HCT116 (cell line): ENCODE data around the gene RIPOR3. TPM values are rescaled to one million over a fixed set of nuclear protein-coding genes. Genes with fewer than 3 reads are reported as not detected.

Source experiments
- ATAC-seq: fragments of 200-7000 bp; cut with Tn5 transposase; 2 replicates; pipeline ENCODE4 v1.9.1; 2020; ENCODE audit warnings: mild to moderate bottlenecking, moderate library complexity
- BruUV-seq: library from RNA; stranded (reverse); fragments of 400-500 nt; replicated peaks from 2 replicates; lab custom pipeline; 2021; lab: Mats Ljungman, UMichigan
- CTCF ChIA-PET: fragments of 300-600 bp; sonication (Branson Sonifier 250); formaldehyde crosslinking; loops from one replicate; lab custom pipeline; 2021; ENCODE audit warnings: antibody characterized with exemption; lab: Charles Lee
- POLR2A ChIA-PET: fragments of 300-600, 350-600 bp; sonication (Branson Sonifier 250); formaldehyde crosslinking; loops from one replicate; lab custom pipeline; 2021; ENCODE audit warnings: antibody characterized with exemption; lab: Charles Lee
- RAD21 ChIA-PET, 2 experiments: fragments of 300-600 bp; sonication (Branson Sonifier 250); formaldehyde crosslinking; loops; one replicate each; lab custom pipeline; 2023; ENCODE audit warnings: low total read pairs in 2 of 2; ENCODE audit not compliant: uncharacterized antibody in 2 of 2, unreplicated experiment in 2 of 2, low non-redundant PET in 1 of 2; lab: Charles Lee
- DNase-seq: peaks from one replicate; pipeline ENCODE4 v3.0.0-alpha.2; 2010; ENCODE audit warnings: low read depth, low spot score
- H2AFZ ChIP-seq: fragments of 200-600 bp; shearing (Covaris generic), sonication (generic); 2 replicates; pipeline ENCODE4 v1.6.1; 2017; ENCODE audit warnings: low read depth, mixed run types, mixed read lengths, antibody characterized with exemption, low read length; ENCODE audit not compliant: poor library complexity, severe bottlenecking
- H3K27ac ChIP-seq: 2 replicates; pipeline ENCODE4 v1.5.1; 2012; ENCODE audit warnings: low read depth, low read length
- H3K27me3 ChIP-seq: fragments of 200-600 bp; sonication (generic); 2 replicates; pipeline ENCODE4 v1.6.1; 2016; ENCODE audit warnings: mixed run types, low read length, mixed read lengths; ENCODE audit not compliant: insufficient read depth
- H3K36me3 ChIP-seq, 2 experiments: fragments of 200-500 bp in 1 of 2; fragments of 200-600 bp in 1 of 2; sonication (Bioruptor generic) in 1 of 2; sonication (generic) in 1 of 2; 2 replicates each; pipeline versions ENCODE4 v1.5.1 to v1.6.1; 2014 to 2016; ENCODE audit warnings: low read length in 2 of 2, inconsistent platforms in 1 of 2, mixed read lengths in 1 of 2, mixed run types in 1 of 2; ENCODE audit not compliant: insufficient read depth in 2 of 2, control insufficient read depth in 1 of 2
- H3K4me1 ChIP-seq, 2 experiments: fragments of 200-600 bp in 1 of 2; sonication (generic) in 1 of 2; 2 replicates each; pipeline versions ENCODE4 v1.5.1 to v1.6.1; 2012 to 2017; ENCODE audit warnings: low read length in 2 of 2, inconsistent platforms in 1 of 2, mild to moderate bottlenecking in 1 of 2, mixed read lengths in 1 of 2, mixed run types in 1 of 2, moderate library complexity in 1 of 2; ENCODE audit not compliant: insufficient read depth in 2 of 2, control insufficient read depth in 1 of 2
- H3K4me2 ChIP-seq: fragments of 200-600 bp; sonication (generic); 2 replicates; pipeline ENCODE4 v1.6.1; 2017; ENCODE audit warnings: mixed run types, low read length, mixed read lengths
- H3K4me3 ChIP-seq, 2 experiments: fragments of 200-600 bp in 1 of 2; sonication (generic) in 1 of 2; replicated peaks in 1 of 2; 2 replicates each; pipeline ENCODE4 v1.5.1; 2011 to 2016; ENCODE audit warnings: low read length in 2 of 2, control low read depth in 1 of 2, low read depth in 1 of 2, mild to moderate bottlenecking in 1 of 2, mixed read lengths in 1 of 2, mixed run types in 1 of 2
- H3K79me2 ChIP-seq: fragments of 200-600 bp; sonication (generic); 2 replicates; pipeline ENCODE4 v1.6.1; 2017; ENCODE audit warnings: mild to moderate bottlenecking, mixed run types, low read length, moderate library complexity, mixed read lengths; ENCODE audit not compliant: insufficient read depth
- H3K9ac ChIP-seq: fragments of 200-600 bp; sonication (generic); 2 replicates; pipeline ENCODE4 v1.6.1; 2016; ENCODE audit warnings: low read length, mixed read lengths
- H3K9me2 ChIP-seq: fragments of 200-600 bp; sonication (generic), shearing (Covaris generic); 2 replicates; pipeline ENCODE4 v1.6.1; 2017; ENCODE audit warnings: mixed run types, mild to moderate bottlenecking, moderate library complexity; ENCODE audit not compliant: insufficient read depth
- H3K9me3 ChIP-seq, 2 experiments: fragments of 200-500 bp in 1 of 2; fragments of 200-600 bp in 1 of 2; sonication (Bioruptor generic) in 1 of 2; sonication (generic) in 1 of 2; 2 replicates each; pipeline ENCODE4 v1.6.1; 2014 to 2017; ENCODE audit warnings: low read length in 2 of 2, mixed read lengths in 2 of 2, inconsistent platforms in 1 of 2, low read depth in 1 of 2, mild to moderate bottlenecking in 1 of 2, mixed run types in 1 of 2, moderate library complexity in 1 of 2; ENCODE audit not compliant: control insufficient read depth in 1 of 2, insufficient read depth in 1 of 2
- H4K20me1 ChIP-seq: fragments of 200-600 bp; sonication (generic), shearing (Covaris generic); 2 replicates; pipeline ENCODE4 v1.6.1; 2017; ENCODE audit warnings: mixed run types, mild to moderate bottlenecking, moderate library complexity; ENCODE audit not compliant: insufficient read depth
- CBX3 ChIP-seq: IDR thresholded peaks from 2 replicates; pipeline ENCODE4 v1.6.1; 2012; ENCODE audit warnings: low read depth
- CEBPB ChIP-seq: IDR thresholded peaks from 2 replicates; pipeline ENCODE4 v1.6.1; 2012; ENCODE audit warnings: low read depth
- ELF1 ChIP-seq: IDR thresholded peaks from 2 replicates; pipeline ENCODE4 v1.6.1; 2012; ENCODE audit warnings: low read depth, borderline replicate concordance
- EZH2 ChIP-seq: fragments of 200-600 bp; sonication (generic); IDR thresholded peaks from 2 replicates; pipeline ENCODE4 v1.6.1; 2017; ENCODE audit warnings: antibody characterized with exemption, mixed run types
- FOSL1 ChIP-seq: IDR thresholded peaks from 2 replicates; pipeline ENCODE4 v1.6.1; 2012; ENCODE audit warnings: low read depth
- JUND ChIP-seq: IDR thresholded peaks from 2 replicates; pipeline ENCODE4 v1.6.1; 2012
- POLR2AphosphoS5 ChIP-seq: IDR thresholded peaks from 2 replicates; pipeline ENCODE4 v1.6.1; 2011; ENCODE audit warnings: mild to moderate bottlenecking, low read depth, low read length, moderate library complexity
- RAD21 ChIP-seq: IDR thresholded peaks from 2 replicates; pipeline ENCODE4 v1.6.1; 2012; ENCODE audit warnings: low read depth, mild to moderate bottlenecking
- SIN3A ChIP-seq: IDR thresholded peaks from 2 replicates; pipeline ENCODE4 v1.6.1; 2012; ENCODE audit warnings: low read depth
- SP1 ChIP-seq: IDR thresholded peaks from 2 replicates; pipeline ENCODE4 v1.6.1; 2012; ENCODE audit warnings: low read depth
- TCF7L2 ChIP-seq: IDR thresholded peaks from 2 replicates; pipeline ENCODE4 v1.7.0; 2011; ENCODE audit warnings: borderline replicate concordance, inconsistent platforms; ENCODE audit not compliant: insufficient read depth, insufficient read length; ENCODE audit errors: extremely low read depth
- ZFX ChIP-seq: fragments of 450-650 bp; IDR thresholded peaks from 2 replicates; pipeline ENCODE4 v1.6.1; 2017
- ZNF274 ChIP-seq: fragments of 200-500 bp; sonication (Bioruptor generic); IDR thresholded peaks from 2 replicates; pipeline ENCODE4 v1.6.1; 2014; ENCODE audit warnings: mild to moderate bottlenecking, low read depth, low read length, inconsistent platforms
- intact Hi-C: fragments of 100-400 bp; cut with micrococcal nuclease; formaldehyde crosslinking; loops from 2 replicates; pipeline ENCODE4 v1.10.0; 2022
- total RNA-seq: library from RNA; stranded (reverse); gene quantifications from one replicate; pipeline ENCODE4 v1.2.1, GENCODE V29; 2021; ENCODE audit not compliant: unreplicated experiment
- TF ChIP-seq, protein P1 (sequence below): IDR thresholded peaks from 2 replicates; pipeline ENCODE4 v1.6.1; 2012
- TF ChIP-seq, protein P2 (sequence below): IDR thresholded peaks from 2 replicates; pipeline ENCODE4 v1.6.1; 2012; ENCODE audit warnings: low read depth

The RIPOR3 gene
- total RNA-seq, 1 experiment from 2014 or later = 0.22 TPM

DNA sequence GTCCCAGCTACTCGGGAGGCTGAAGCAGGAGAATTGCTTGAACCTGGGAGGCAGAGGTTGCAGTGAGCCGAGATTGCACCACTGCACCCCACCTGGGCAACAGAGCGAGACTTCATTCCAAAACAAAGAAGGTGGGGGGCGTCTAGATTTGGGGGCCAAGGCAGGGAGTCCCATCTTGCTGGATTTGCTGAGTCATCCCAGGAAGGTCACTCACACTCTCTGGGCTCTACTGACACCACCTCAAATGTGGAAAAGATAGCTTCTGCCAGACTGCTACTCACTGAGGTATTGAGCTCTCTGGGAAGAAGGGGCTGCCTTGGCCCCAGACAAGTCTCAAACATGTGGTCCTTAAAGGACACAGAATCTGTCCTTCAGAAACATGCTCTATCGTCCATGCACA is 74.3 kb downstream of the RIPOR3 start:
- Histone ChIP-seq H2AFZ (no peak overlapping the region), H3K9ac (no peak overlapping the region), H3K79me2 (no peaks in the 10 kb centered on the region), H3K9me2 (no peaks in the 10 kb centered on the region), H3K27ac (no peak overlapping the region), H3K9me3 (peaks cover 0 to 10% of the 10 kb centered on the region in 2 experiments; a peak in 1 of 4 replicates), H3K27me3 (no peaks in the 10 kb centered on the region), H3K4me3 (no peak overlapping the region), H4K20me1 (no peaks in the 10 kb centered on the region), H3K4me1 (peaks cover 0 to 5% of the 10 kb centered on the region in 2 experiments; a peak in 2 of 4 replicates), H3K36me3 (no peaks in the 10 kb centered on the region), H3K4me2 (no peak overlapping the region)
- TF ChIP-seq JUND = no peak
- TF ChIP-seq EZH2 = no peak
- TF ChIP-seq ZFX = no peak
- TF ChIP-seq, protein P1, sequence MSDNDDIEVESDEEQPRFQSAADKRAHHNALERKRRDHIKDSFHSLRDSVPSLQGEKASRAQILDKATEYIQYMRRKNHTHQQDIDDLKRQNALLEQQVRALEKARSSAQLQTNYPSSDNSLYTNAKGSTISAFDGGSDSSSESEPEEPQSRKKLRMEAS = no peak
- no peak for TF ChIP-seq FOSL1
- no peak for TF ChIP-seq POLR2AphosphoS5
- TF ChIP-seq CBX3 = no peak
- TF ChIP-seq CEBPB = no peak
- TF ChIP-seq SIN3A = no peak
- no peak for TF ChIP-seq ZNF274
- TF ChIP-seq SP1 = no peak
- TF ChIP-seq TCF7L2 = no peak
- TF ChIP-seq, protein P2, sequence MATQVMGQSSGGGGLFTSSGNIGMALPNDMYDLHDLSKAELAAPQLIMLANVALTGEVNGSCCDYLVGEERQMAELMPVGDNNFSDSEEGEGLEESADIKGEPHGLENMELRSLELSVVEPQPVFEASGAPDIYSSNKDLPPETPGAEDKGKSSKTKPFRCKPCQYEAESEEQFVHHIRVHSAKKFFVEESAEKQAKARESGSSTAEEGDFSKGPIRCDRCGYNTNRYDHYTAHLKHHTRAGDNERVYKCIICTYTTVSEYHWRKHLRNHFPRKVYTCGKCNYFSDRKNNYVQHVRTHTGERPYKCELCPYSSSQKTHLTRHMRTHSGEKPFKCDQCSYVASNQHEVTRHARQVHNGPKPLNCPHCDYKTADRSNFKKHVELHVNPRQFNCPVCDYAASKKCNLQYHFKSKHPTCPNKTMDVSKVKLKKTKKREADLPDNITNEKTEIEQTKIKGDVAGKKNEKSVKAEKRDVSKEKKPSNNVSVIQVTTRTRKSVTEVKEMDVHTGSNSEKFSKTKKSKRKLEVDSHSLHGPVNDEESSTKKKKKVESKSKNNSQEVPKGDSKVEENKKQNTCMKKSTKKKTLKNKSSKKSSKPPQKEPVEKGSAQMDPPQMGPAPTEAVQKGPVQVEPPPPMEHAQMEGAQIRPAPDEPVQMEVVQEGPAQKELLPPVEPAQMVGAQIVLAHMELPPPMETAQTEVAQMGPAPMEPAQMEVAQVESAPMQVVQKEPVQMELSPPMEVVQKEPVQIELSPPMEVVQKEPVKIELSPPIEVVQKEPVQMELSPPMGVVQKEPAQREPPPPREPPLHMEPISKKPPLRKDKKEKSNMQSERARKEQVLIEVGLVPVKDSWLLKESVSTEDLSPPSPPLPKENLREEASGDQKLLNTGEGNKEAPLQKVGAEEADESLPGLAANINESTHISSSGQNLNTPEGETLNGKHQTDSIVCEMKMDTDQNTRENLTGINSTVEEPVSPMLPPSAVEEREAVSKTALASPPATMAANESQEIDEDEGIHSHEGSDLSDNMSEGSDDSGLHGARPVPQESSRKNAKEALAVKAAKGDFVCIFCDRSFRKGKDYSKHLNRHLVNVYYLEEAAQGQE = no peak
- TF ChIP-seq RAD21 = no peak
- no peak for TF ChIP-seq ELF1
- DNase-seq (no peak), ATAC-seq (no peak)
- BruUV-seq = no TSS peak
- CTCF ChIA-PET = interaction anchor here (0.8 to 2.2 kb wide), 3 partner anchors 9 to 178 kb away, joined by 3 to 4 read pairs (median 3); partner anchors contain the start of gene BCAS4
- RAD21 ChIA-PET = interaction anchor here in 1 of 2 experiments (0.7 kb wide), 1 partner anchor 138 kb away, joined by 3 read pairs; no protein-coding TSS in a partner anchor
- intact Hi-C loops = no loop called here
- POLR2A ChIA-PET = interaction anchor here (0.7 kb wide), 1 partner anchor 566 kb away, joined by 4 read pairs; no protein-coding TSS in a partner anchor
